ENCODE results near the gene DIAPH1. TPM values are rescaled to one million over a fixed set of nuclear protein-coding genes. Genes with fewer than 3 reads are reported as not detected.

Gene DIAPH1
- total RNA-seq, 1 experiment from 2014 or later = 142 TPM

GRCh38 chr5:141665995-141666940, 47.5 kb upstream of the DIAPH1 start (continued):
- no peak for TF ChIP-seq CTCF (IDR thresholded peaks at IDR 0.05 in 2 of 3, conservative IDR thresholded peaks at IDR 0.05 in 1 of 3; ENCODE audit: borderline replicate concordance in 1 of 3, insufficient read depth in 1 of 3, low read depth in 2 of 3, low read length in 2 of 3)
- TF ChIP-seq TCF7L2 (IDR thresholded peaks at IDR 0.05; ENCODE audit: borderline replicate concordance, extremely low read depth, insufficient read depth, insufficient read length) = no peak
- no peak for TF ChIP-seq FOSL1 (IDR thresholded peaks at IDR 0.05; ENCODE audit: low read depth)
- TF ChIP-seq EGR1 (IDR thresholded peaks at IDR 0.05; ENCODE audit: low read depth) = no peak
- no peak for TF ChIP-seq SRF (IDR thresholded peaks at IDR 0.05; ENCODE audit: low read depth)
- no peak for TF ChIP-seq CBX3 (IDR thresholded peaks at IDR 0.05; ENCODE audit: low read depth)
- TF ChIP-seq POLR2A (IDR thresholded peaks at IDR 0.05; ENCODE audit: borderline replicate concordance, extremely low read depth, insufficient read depth, insufficient read length) = no peak
- no peak for TF ChIP-seq RAD21 (IDR thresholded peaks at IDR 0.05; ENCODE audit: low read depth)

GRCh38 chr5:141664733-141665461, 46.1 kb upstream of the DIAPH1 start:
- 0 out of 4 replicates have a peak, but pooled peaks cover 0 to 3% of the 10 kb centered on the region in 2 experiments for H3K4me1 ChIP-seq (ENCODE audit: control insufficient read depth in 1 of 2, insufficient read depth in 2 of 2, low read length in 2 of 2)
- ChIA-PET RAD21 (ENCODE audit: low non-redundant PET in 1 of 2, low total read pairs in 2 of 2, uncharacterized antibody in 2 of 2, unreplicated experiment in 2 of 2) (interaction anchor here (0.6 to 1.3 kb wide), 4 partner anchors 27 to 223 kb away, joined by 3 to 4 read pairs (median 3); no protein-coding TSS in a partner anchor), POLR2A (no interaction called here), CTCF (interaction anchor here (0.6 to 1.7 kb wide), 14 partner anchors 14 to 1770 kb away, joined by 3 to 7 read pairs (median 4); partner anchors contain the start of genes FCHSD1, PCDH1, RELL2 and RNF14)
- H4K20me1 ChIP-seq (ENCODE audit: insufficient read depth) = peaks cover 4% of the 10 kb centered on the region; the same call in 1 of the 2 replicates
- BruUV-seq (replicated peaks) = no TSS peak
- H3K27me3 ChIP-seq (ENCODE audit: insufficient read depth, low read length) = no peaks in the 10 kb centered on the region
- no peak overlapping the region for H3K9ac ChIP-seq (ENCODE audit: low read length)
- H3K9me2 ChIP-seq (ENCODE audit: insufficient read depth) = no peaks in the 10 kb centered on the region
- H3K79me2 ChIP-seq (ENCODE audit: insufficient read depth, low read length) = no peaks in the 10 kb centered on the region
- TF ChIP-seq YY1 (IDR thresholded peaks at IDR 0.05; ENCODE audit: extremely low read depth, insufficient replicate concordance, low read depth, low read length) = no peak
- peak; percentile 95 for TF ChIP-seq RAD21 (IDR thresholded peaks at IDR 0.05; ENCODE audit: low read depth)
- no peak for TF ChIP-seq POLR2A (IDR thresholded peaks at IDR 0.05; ENCODE audit: borderline replicate concordance, extremely low read depth, insufficient read depth, insufficient read length)
- TF ChIP-seq CTCF (IDR thresholded peaks at IDR 0.05 in 2 of 3, conservative IDR thresholded peaks at IDR 0.05 in 1 of 3; ENCODE audit: borderline replicate concordance in 1 of 3, insufficient read depth in 1 of 3, low read depth in 2 of 3, low read length in 2 of 3) = peak; percentile 69 to 94 (median 92); a peak in 5 of 6 replicates
- H3K27ac ChIP-seq (ENCODE audit: low read depth, low read length) = no peak overlapping the region
- H3K4me2 ChIP-seq (ENCODE audit: low read length) = no peak overlapping the region
- ATAC-seq (peak; percentile 95), DNase-seq (ENCODE audit: low read depth, low spot score) (peak; percentile 54)
- intact Hi-C loops (cut with micrococcal nuclease) = loop anchor here (1.0 to 10.0 kb wide), 3 partner anchors 214 to 480 kb away; no protein-coding TSS in a partner anchor
- no peaks in the 10 kb centered on the region for H3K36me3 ChIP-seq (ENCODE audit: control insufficient read depth in 1 of 2, insufficient read depth in 2 of 2, low read length in 2 of 2)
- no peaks in the 10 kb centered on the region for H3K9me3 ChIP-seq (ENCODE audit: control insufficient read depth in 1 of 2, insufficient read depth in 1 of 2, low read depth in 1 of 2, low read length in 2 of 2)
- no peak overlapping the region for H2AFZ ChIP-seq (ENCODE audit: low read depth, low read length, poor library complexity, severe bottlenecking)
- H3K4me3 ChIP-seq (replicated peaks in 1 of 2; ENCODE audit: low read depth in 1 of 2, low read length in 2 of 2) = no peak overlapping the region

All from HCT116 (cell line).